HG02571 (cell line): ENCODE results near the gene RAI14.
"Not testable (repeated sequence)": the region's sequence is repeated elsewhere in the genome, so short reads cannot be mapped to it uniquely, and the experiment has no call there.

Experiments used
- ATAC-seq: cut with Tn5 transposase; IDR thresholded peaks from one replicate; pipeline ENCODE4 v1.9.1; 2021; ENCODE audit warnings: mild to moderate bottlenecking, moderate library complexity; ENCODE audit not compliant: unreplicated experiment

Gene RAI14

DNA sequence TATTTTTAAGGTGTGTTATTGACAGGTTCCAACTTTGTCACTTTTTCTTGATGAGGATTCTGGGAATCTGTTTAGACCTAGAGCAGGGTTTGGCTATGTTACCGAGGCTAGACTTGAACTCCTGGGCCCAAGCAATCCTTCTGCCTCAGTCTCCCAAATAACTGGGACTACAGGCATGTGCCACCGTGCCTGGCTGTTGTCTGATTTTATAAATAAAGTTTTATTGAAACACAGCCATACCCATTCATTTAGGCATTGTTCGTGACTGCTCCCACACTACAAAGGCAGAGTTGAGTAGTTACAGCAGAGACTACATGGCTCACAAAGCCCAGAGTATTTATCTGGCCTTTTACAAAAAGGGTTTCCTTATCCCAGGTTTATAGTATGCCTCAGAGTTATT is 102.4 kb downstream of the RAI14 start:
- ATAC-seq = no peak

DNA sequence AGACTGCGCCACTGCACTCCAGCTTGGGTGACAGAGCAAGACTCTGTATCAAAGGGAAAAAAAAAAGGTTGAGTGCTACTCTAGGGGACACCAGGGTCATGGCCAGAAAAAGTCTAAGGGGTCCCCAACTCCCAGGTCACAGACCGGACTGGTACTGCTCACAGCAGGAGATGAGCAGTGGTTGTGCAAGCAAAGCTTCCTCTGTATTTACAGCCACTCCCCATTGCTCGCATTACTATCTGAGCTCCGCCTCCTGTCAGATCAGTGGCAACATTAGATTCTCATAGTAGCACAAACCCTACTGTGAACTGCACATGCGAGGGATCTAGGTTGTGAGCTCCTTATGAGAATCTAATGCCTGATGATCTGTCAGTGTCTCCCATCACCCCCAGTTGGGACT is 103.1 kb downstream of the RAI14 start:
- ATAC-seq = not testable (repeated sequence)

DNA sequence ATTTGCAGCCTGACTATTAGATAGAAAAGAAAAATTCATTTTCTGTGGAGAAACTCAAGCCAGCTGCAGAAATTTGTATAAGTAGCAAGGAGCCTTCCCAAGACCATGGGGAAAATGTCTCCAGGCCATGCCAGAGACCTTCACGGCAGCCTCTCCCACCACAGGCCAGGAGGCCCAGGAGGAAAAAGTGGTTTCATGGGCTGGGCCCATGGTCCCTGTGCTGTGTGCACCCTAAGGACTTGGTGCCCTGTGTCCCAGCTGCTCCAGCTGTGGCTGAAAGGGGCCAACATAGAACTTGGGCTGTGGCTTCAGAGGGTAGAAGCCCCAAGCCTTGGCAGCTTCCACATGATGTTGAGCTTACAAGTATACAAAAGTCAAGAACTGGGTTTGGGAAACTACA is 109.5 kb downstream of the RAI14 start:
- ATAC-seq = no peak

DNA sequence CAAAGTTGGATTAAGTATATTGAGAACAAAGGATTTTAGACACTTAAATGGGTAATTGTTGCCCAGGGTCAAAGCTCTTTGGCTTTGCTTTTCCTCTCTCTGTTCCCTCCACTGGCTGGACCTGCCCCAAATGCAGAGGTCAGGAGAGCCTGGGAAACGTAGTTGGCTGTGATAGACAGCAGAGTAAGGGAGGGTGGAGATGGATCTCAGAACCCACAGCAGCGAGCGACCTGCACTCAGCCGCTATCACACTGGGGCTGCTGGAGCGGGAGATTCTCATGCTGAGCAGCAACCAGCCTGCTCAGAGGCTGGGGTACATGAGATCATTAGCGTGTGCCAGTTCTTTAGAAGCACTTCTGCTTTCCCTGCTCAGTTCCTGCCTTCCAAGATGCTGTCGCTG is 111.1 kb downstream of the RAI14 start:
- no peak for ATAC-seq

DNA sequence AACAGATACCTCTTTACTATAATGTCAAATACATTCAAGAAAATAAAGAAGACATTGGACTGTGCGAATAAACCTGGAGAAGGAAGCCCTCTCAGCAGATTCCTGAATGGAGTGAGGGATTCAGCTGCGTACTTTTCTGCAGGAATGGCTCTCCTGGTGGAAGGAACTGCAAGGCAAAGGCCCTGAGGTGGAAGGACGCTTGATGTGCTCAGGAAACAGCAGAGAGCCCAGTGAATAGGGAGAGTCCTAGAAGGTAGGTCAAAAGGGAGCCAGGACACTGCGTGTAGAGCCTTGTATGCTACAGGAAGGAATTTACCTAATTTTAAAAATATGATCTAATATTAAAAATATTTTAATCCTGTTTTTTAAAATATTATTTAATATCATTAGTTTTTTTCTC is 114.4 kb downstream of the RAI14 start:
- ATAC-seq = no peak

DNA sequence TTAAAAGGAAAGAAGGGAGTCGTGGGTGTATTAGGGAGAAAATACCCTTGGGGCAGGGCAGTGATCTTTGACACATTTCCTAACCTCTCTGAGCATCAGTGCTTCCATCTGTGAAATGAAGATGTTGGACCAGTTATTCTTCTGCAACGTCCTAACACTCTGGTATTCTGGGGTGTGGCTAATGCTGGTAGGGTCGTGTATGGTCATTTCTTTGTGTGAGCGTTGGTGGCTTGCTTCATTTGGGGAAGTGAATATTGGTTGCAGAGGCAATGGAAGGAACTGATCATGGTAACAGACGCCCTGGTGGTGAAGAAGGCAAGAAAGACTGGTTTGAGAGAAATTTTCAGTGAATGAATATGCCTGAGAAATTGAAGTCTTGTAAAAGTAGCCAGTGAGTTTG is 114.9 kb downstream of the RAI14 start:
- no peak for ATAC-seq

DNA sequence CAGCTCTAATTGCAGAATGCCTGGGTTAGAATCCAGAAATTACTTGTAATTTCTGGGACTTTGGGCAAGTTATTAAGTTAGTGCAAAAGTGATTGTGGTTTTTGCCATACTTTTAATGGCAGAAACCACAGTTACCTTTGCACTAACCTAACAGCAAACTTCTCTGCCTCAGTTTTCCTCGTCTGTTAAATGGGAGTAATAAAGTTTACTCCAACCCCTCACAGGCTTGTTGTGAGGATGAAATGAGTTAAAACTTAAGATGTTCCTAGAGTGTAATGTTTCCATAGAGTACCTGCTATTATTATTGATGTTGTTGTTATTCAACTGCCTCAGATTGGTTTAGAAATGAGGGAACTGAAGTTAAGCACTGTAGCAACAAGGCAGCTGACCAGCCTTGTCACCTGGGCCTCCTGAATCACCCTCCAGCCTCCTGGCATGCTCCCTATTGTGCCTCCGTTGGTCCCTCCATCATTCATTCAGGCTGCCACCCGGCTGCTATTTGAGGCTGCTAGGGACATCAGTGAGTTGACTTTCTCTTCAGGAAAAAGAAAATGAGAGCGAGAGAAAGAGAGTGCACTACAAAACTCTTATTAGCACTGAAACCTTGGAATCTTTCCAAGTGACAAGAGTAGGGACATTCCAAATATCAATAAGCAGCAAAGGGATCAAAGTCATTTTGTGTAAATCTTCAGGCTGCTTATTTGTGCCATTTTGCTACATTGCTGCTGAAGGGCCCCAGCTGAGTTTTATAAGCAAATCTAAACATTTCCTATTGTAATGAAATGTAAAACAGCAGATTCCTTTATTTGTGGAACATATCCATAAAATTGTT is 116.4 kb downstream of the RAI14 start:
- no peak for ATAC-seq

DNA sequence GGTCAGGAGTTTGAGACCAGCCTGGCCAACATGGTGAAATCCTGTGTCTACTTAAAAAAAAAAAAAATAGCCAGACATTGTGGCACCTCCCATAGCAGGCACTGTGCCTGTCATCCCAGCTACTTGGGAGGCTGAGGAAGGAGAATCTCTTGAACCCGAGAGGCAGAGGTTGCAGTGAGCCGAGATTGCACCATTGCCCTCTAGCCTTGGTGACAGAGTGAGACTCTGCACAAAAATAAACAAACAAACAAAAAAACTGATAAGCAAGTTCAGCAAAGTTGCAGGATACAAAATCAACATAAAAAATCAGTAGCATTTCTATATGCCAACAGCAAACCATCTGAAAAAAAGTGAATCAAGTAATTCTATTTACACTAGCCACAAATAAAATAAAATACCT is 118.0 kb downstream of the RAI14 start:
- no peak for ATAC-seq

DNA sequence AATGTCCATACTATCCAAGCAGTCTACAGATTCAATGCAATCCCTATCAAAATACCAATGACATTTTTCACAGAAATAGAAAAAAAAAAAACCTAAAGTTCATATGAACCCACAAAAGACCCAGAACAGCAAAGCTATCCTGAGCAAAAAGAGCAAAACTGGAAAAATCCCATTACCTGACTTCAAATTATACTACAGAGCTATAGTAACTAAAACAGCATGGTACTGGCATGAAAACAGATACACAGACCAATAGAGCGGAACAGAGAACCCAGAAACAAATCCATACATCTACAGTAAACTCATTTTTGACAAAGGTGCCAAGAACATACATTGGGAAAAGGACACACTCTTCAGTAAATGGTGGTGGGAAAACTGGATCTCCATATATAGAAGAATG is 118.5 kb downstream of the RAI14 start:
- not testable (repeated sequence) for ATAC-seq

DNA sequence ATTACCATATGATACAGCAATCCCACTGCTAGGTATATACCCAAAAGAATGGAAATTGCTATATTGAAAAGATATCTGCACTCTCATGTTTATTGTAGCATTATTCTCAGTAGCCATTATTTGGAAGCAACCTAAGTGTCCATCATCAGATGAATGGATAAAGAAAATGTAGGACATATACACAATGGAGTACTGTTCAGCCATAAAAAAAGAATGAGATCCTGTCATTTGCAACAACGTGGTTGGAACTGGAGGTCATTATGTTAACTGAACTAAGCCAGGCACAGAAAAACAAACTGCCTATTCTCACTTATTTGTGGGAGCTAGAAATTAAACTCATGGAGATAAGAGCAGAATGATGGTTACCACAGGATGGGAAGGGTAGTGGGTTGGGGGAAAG is 119.8 kb downstream of the RAI14 start:
- ATAC-seq = no peak

DNA sequence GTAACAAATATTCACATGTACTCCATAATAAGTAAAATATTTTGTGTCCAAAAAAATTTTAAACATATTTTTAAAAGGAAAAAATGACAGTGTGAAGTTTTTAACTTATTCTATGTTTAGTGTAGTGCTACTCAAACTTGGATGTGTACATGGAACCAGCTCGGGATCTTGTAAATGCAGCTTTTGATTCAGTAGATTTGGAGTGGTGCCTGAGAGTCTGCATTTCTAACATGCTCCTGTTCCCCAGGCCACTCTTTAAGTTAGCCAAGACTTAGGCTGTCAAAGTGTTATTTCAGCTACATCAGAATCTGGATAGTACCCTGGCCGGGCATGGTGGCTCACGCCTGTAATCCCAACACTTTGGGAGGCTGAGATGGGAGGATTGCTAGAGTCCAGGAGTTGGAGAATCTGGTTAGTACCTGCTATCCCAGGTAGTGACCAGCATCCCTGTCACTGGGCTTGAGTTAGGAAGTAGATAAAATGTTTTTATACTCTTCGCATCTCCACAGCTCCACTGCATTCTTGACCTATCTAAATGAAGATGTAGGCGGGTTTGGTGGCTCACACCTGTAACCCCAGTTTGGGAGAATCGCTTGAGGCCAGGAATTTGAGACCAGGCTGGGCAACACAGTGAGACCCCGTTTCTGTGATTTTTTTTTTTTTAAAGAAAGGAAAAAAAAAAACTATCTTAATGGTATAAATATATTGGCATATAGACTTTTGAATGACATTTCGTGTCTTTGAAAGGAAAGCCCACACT is 122.1 kb downstream of the RAI14 start:
- no peak for ATAC-seq

DNA sequence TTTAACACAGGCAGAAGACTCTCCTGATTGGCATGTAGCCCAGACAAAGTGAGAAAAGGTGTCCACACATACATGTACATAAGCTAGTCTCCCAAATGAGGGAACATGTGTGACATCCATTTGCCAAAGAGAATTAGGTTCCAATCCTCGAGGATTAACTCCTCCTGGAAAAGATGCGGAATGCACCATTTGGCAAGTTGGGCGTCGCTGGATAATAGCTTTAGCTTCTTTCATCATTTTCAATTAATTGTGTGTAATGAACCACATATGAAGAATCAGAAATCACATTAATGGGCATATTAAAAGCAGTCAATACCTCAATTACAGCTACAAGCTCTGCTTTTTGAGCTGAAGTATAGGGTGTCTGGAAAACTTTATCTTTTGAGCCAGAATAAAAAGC is 127.8 kb downstream of the RAI14 start:
- ATAC-seq = not testable (repeated sequence)

DNA sequence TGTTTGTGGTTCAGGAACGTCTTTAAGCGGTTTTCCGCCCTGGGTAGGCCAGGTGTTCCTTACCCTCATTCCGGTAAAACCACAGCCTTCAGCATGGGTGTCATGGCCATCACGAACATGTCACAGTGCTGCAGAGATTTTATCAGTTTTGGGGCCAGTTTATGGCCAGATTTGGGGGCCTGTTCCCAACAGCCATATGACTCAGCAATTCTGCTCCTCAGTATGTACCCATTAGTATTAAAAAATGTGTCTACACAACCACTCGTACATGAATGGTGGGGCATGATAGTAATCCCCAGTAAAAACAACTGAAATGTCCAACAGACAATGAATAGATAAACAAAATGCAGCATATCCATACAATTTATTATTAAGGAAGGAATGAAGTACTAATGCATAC is 130.9 kb downstream of the RAI14 start:
- ATAC-seq = no peak

DNA sequence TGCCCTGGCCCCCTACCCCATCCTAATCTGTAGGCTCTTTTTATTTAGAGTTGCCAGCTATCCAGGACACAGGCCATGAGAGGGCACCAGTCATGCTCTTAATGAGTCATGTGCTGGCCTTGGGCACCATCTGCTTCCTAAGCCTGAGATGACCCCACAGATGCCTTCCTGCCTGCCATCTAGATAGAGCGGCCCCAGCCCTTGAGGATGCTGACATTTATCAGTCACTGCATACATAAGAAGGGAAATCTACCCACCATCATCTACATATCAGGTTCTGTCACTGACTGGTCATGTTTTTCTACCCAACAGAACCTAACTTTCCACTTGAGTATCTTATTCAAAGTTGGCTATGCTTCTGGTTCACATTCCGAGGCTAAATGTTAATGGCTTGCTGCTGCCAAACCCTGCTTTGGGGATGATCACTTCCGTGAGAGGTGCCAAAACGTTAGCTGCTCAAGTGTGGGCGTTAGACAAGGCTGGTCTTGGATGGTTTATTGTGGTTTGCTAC is 132.9 kb downstream of the RAI14 start:
- ATAC-seq = no peak

DNA sequence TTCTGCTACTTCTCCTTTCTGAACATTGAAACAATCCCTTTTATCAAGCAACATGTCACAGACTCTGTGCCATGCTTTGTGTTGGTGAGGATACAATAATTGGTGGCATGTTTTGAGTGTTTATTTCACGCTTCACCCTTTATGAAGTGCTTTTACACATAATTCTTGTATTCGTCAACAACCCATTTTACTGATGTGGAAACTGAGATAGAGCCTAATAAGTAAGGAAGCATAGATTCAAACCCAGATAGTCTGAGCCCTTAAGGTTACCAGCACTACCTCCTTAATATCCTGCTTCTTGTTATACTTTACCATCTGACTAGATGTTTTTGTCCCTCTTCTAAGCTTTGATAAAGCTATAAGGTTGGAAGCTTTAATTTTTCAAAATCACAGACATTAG is 133.5 kb downstream of the RAI14 start:
- no peak for ATAC-seq

DNA sequence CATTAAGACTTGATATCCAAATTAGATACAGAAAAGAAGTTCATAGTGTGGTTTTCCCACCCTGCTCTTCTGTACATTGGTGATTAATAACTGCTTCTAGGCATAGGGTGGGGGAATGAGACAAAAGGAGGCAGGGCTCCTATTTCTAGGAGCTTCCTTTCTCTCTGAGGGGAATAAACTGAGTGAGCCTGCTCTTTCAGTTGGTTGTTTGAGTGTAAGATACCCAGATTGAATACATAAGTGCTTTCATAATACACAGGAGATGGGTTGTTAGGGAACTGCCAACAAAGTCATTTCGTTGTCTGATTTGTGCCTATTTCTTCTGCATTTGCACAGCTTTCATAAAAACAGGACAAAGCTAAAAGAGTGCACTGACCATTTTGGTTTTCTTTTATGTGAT is 133.9 kb downstream of the RAI14 start:
- no peak for ATAC-seq

DNA sequence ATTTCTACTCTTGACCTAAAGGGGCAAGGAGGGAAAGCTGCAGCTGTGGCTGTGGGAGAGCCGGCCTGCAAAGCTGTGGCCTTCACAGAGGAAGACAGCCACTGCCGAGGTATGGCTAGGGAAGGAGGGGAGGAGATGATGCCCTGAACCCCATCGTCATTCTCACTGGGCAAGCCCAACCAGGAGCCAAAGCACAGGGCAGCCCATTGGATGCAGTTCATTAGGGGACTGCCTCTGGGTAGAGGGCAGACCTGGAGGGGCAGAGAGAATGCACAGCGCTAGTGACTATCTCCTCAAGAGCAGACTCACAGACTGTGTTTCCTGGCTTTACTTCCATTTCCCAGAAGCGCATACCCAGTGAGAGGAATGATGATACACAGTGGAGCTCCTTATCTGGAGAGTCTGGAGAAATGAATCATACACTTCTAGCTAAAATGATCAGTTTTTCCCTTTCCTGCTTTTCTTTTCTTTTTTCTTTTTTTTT is 135.7 kb downstream of the RAI14 start:
- ATAC-seq = no peak

DNA sequence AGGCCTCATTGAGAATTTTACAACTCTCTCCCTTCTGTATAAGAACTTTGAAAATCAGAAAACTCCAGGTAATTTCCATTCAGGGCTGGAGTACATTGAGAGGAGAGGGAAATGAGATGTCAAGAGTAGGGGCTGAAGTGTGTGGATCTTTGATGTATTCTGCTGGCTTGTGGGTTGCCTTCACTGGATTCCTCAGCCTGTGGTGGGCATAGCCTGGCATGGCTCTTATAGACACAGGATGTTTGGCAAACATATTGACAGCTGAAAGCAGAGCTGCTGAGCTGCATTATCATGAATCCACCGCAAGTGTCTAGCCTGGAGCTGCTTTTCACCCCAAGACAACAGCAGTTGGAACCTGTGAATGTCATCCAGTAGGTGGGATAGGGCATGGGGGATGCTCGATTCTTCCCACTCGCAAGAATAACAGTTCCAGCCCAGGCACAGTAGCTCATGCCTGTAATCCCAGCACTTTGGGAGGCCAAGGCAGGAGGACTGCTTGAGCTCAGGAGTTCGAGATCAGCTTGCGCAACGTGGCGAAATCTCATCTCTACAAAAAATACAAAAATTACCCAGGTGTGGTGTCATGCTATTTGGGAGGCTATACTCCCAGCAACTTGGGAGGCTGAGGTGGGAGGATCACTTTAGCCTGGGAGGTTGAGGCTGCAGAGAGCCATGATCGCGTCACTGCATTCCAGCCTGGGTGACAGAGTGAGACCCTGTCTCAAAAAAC is 146.9 kb downstream of the RAI14 start:
- ATAC-seq = no peak

DNA sequence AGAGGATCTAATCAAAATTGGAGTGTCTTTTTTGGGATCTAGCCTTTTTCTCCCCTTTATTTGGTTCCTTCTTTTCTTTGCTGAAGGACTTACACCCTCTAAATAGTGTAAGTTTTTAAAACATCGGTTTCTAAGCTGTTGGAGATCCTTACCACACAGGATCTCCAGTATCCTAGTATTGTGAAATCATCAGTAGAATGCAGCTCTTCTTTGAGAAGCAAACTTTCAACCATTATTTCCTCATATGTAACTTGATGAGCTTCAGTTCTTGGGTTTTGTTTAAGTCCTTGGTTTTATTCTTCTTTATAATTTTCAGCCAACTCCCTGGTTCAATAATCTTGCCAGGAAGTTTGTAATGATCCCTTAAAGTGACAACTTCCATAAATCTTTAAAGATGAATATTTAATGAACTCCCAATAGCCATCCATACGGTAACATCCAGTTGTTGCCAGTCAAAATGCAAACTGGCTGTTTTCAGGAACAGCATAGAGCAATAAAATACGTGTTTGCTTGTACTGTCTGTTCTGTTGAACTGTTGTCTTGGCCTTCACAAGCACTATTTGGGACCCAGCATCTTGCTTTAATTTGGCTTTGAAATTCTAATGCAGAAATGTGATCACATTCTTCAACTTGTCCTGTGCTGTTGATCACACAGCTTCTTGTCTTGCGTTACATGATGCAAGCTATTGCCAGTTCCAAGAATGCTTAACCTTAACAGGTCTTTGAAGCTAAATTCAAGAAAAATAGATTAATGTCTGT is 148.0 kb downstream of the RAI14 start:
- ATAC-seq = no peak

DNA sequence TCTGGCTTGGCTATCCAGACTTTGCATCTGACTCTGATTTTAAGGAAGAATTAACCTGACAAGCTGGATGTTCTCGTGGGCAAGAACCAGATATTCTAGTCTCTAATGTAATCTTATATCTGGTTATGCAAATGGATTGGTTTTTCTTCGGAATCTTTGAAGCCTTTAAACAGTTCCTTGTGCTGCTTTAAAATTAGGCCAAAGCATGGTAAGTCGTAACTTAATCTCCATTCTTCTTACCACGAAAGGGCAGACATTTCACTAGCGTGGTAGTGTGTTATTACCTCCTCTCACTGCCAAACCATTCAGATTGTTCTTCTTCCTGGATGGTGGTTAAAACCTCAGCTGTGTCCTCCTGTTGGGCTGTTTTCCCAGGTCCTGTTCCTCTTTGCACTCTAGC is 148.8 kb downstream of the RAI14 start:
- ATAC-seq = no peak

DNA sequence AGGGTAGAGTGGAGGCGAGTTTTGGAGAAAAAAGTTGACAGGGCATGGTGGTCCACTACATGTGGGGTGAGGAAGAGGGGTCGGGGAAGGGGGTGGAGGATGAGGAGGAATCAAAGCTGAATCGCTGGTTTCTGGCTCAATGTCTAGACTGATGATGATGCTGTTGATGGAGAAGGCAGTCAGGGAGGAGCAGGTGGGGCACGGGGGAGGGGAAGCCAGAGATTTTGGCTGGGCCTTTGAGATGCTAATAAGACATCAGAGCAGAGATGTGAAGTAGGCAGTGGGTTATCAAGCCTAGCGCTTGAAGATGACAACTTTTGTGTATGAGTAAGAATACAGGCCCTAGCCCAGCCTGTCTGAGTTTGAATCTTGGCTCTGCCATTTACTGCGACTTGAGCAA is 150.4 kb downstream of the RAI14 start:
- ATAC-seq = no peak
